Neural cell (in vitro differentiated cells): ENCODE results near the gene ZC3H12C. TPM values are rescaled to one million over a fixed set of nuclear protein-coding genes. Genes with fewer than 3 reads are reported as not detected.

Experiments
- H2AFZ ChIP-seq: fragments of 200-600, 300-800 bp; sonication (generic), shearing (Covaris generic); 2 replicates; pipeline ENCODE4 v1.6.0; 2014; ENCODE audit warnings: low read depth, mild to moderate bottlenecking, antibody characterized with exemption, low read length, moderate library complexity
- H3F3A ChIP-seq: fragments of 200-600 bp; shearing (Covaris generic); 2 replicates; pipeline ENCODE4 v1.6.1; 2016; ENCODE audit warnings: mild to moderate bottlenecking, moderate library complexity, mixed read lengths, antibody characterized with exemption, low read length; ENCODE audit not compliant: insufficient read depth, poor library complexity, severe bottlenecking
- H3K27ac ChIP-seq: fragments of 200-600, 300-800 bp; sonication (generic), shearing (Covaris generic); 2 replicates; pipeline ENCODE4 v1.5.1; 2014; ENCODE audit warnings: mild to moderate bottlenecking, low read length, moderate library complexity
- H3K27me3 ChIP-seq: fragments of 300-800, 200-600 bp; sonication (generic), shearing (Covaris generic); 2 replicates; pipeline ENCODE4 v1.6.0; 2014; ENCODE audit warnings: mild to moderate bottlenecking, low read depth, low read length, moderate library complexity; ENCODE audit not compliant: insufficient read depth
- H3K36me3 ChIP-seq: fragments of 300-800, 200-600 bp; sonication (generic), shearing (Covaris generic); 2 replicates; pipeline ENCODE4 v1.5.1; 2014; ENCODE audit warnings: mild to moderate bottlenecking, antibody characterized with exemption, low read length, moderate library complexity; ENCODE audit not compliant: insufficient read depth
- H3K4me2 ChIP-seq: fragments of 300-800, 200-600 bp; sonication (generic), shearing (Covaris generic); 2 replicates; pipeline ENCODE4 v1.6.0; 2014; ENCODE audit warnings: mild to moderate bottlenecking, low read length
- H3K4me3 ChIP-seq: fragments of 300-800, 200-600 bp; sonication (generic), shearing (Covaris generic); 2 replicates; pipeline ENCODE4 v1.5.1; 2014; ENCODE audit warnings: mild to moderate bottlenecking, low read length, moderate library complexity
- H3K79me2 ChIP-seq: fragments of 200-600 bp; shearing (Covaris generic); replicated peaks from 2 replicates; pipeline ENCODE4 v1.6.0; 2014; ENCODE audit warnings: mild to moderate bottlenecking, low read length, moderate library complexity; ENCODE audit not compliant: insufficient read depth
- H3K9ac ChIP-seq: fragments of 300-800, 200-600 bp; sonication (generic), shearing (Covaris generic); 2 replicates; pipeline ENCODE4 v1.6.1; 2016; ENCODE audit warnings: mild to moderate bottlenecking, low read length, mixed read lengths
- H3K9me2 ChIP-seq: fragments of 200-600 bp; shearing (Covaris generic); 2 replicates; pipeline ENCODE4 v1.6.1; 2016; ENCODE audit warnings: mild to moderate bottlenecking, low read length, mixed read lengths; ENCODE audit not compliant: insufficient read depth
- H3K9me3 ChIP-seq: fragments of 200-600, 300-800 bp; sonication (generic), shearing (Covaris generic); 2 replicates; pipeline ENCODE4 v1.6.1; 2016; ENCODE audit warnings: mild to moderate bottlenecking, mixed run types, low read length, moderate library complexity, mixed read lengths
- H4K20me1 ChIP-seq: fragments of 200-600 bp; shearing (Covaris generic); 2 replicates; pipeline ENCODE4 v1.6.1; 2016; ENCODE audit warnings: mild to moderate bottlenecking, mixed run types; ENCODE audit not compliant: insufficient read depth
- EP300 ChIP-seq: fragments of 450-650 bp; conservative IDR thresholded peaks from 2 replicates; pipeline ENCODE4 v1.6.1; 2014; ENCODE audit warnings: antibody characterized with exemption, mild to moderate bottlenecking, moderate library complexity; ENCODE audit not compliant: poor library complexity, severe bottlenecking
- EZH2 ChIP-seq: fragments of 200-600, 300-800 bp; shearing (Covaris generic), sonication (generic); IDR thresholded peaks from 2 replicates; pipeline ENCODE4 v1.6.1; 2014; ENCODE audit warnings: antibody characterized with exemption, low read length, borderline replicate concordance, mild to moderate bottlenecking; ENCODE audit not compliant: insufficient read depth, poor library complexity, severe bottlenecking
- MXI1 ChIP-seq: fragments of 450-650 bp; conservative IDR thresholded peaks from 2 replicates; pipeline ENCODE4 v1.6.1; 2014; ENCODE audit warnings: antibody characterized with exemption, mild to moderate bottlenecking; ENCODE audit not compliant: poor library complexity, severe bottlenecking
- POLR2AphosphoS5 ChIP-seq: IDR thresholded peaks from 2 replicates; pipeline ENCODE4 v1.6.1; 2012
- RAD21 ChIP-seq: fragments of 450-650 bp; conservative IDR thresholded peaks from 2 replicates; pipeline ENCODE4 v1.6.1; 2014; ENCODE audit warnings: antibody characterized with exemption, mild to moderate bottlenecking, moderate library complexity
- SMC3 ChIP-seq: fragments of 450-650 bp; conservative IDR thresholded peaks from 2 replicates; pipeline ENCODE4 v1.6.1; 2014; ENCODE audit warnings: antibody characterized with exemption, mild to moderate bottlenecking, moderate library complexity; ENCODE audit not compliant: poor library complexity
- TAF1 ChIP-seq: IDR thresholded peaks from 2 replicates; pipeline ENCODE4 v1.6.1; 2012; ENCODE audit warnings: low read depth
- polyA plus RNA-seq: library from polyadenylated mRNA; depleted of rRNA; stranded (reverse); fragments of >200 nt; gene quantifications from 2 replicates; pipeline ENCODE4 v1.2.3, GENCODE V29; 2014
- TF ChIP-seq, protein P1 (sequence below): fragments of 450-650 bp; IDR thresholded peaks from 2 replicates; pipeline ENCODE4 v1.5.1; 2014; ENCODE audit warnings: antibody characterized with exemption, mild to moderate bottlenecking, moderate library complexity; ENCODE audit not compliant: poor library complexity, severe bottlenecking
- TF ChIP-seq, protein P2 (sequence below): IDR thresholded peaks from 2 replicates; pipeline ENCODE4 v1.6.1; 2012; ENCODE audit warnings: borderline replicate concordance

Gene ZC3H12C
- polyA plus RNA-seq, 1 donor from 2014 or later: 15.1 TPM

DNA sequence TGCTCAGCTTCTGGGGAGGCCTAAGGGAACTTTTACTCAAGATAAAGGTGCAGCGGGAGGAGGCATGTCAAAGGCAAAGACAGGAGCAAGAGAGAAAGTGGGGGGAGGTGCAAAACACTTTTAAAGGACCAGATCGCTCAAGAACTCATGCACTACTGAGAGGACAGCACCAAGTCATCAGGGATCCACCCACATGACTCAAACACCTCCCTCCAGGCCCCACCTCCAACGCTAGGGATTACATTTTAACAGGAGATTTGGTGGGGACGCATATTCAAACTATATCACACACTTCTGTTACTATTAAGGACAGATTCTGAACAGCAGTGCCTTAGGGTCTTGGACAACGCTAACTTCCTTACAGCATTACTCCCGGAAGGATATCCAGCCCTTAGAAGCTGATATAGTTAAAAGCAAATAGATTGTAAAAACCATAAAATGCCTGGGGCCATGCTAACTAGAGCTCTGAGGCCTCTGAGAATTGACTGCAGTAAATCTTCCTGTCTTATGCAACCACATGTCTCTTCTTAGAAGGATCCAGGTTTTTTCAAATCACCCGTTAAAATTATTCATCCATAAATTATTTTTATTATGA is 16.7 kb upstream of the ZC3H12C start:
- no peaks in the 10 kb centered on the region for H3K79me2 ChIP-seq
- H3K9me2 ChIP-seq: no peaks in the 10 kb centered on the region
- H4K20me1 ChIP-seq: no peaks in the 10 kb centered on the region
- H3K27ac ChIP-seq: no peak overlapping the region
- no peak overlapping the region for H2AFZ ChIP-seq
- TF ChIP-seq SMC3 (no peak), POLR2AphosphoS5 (no peak), EP300 (no peak), TAF1 (no peak), RAD21 (no peak), MXI1 (no peak), EZH2 (no peak)
- TF ChIP-seq, protein P1, sequence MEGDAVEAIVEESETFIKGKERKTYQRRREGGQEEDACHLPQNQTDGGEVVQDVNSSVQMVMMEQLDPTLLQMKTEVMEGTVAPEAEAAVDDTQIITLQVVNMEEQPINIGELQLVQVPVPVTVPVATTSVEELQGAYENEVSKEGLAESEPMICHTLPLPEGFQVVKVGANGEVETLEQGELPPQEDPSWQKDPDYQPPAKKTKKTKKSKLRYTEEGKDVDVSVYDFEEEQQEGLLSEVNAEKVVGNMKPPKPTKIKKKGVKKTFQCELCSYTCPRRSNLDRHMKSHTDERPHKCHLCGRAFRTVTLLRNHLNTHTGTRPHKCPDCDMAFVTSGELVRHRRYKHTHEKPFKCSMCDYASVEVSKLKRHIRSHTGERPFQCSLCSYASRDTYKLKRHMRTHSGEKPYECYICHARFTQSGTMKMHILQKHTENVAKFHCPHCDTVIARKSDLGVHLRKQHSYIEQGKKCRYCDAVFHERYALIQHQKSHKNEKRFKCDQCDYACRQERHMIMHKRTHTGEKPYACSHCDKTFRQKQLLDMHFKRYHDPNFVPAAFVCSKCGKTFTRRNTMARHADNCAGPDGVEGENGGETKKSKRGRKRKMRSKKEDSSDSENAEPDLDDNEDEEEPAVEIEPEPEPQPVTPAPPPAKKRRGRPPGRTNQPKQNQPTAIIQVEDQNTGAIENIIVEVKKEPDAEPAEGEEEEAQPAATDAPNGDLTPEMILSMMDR: no peak
- TF ChIP-seq, protein P2, sequence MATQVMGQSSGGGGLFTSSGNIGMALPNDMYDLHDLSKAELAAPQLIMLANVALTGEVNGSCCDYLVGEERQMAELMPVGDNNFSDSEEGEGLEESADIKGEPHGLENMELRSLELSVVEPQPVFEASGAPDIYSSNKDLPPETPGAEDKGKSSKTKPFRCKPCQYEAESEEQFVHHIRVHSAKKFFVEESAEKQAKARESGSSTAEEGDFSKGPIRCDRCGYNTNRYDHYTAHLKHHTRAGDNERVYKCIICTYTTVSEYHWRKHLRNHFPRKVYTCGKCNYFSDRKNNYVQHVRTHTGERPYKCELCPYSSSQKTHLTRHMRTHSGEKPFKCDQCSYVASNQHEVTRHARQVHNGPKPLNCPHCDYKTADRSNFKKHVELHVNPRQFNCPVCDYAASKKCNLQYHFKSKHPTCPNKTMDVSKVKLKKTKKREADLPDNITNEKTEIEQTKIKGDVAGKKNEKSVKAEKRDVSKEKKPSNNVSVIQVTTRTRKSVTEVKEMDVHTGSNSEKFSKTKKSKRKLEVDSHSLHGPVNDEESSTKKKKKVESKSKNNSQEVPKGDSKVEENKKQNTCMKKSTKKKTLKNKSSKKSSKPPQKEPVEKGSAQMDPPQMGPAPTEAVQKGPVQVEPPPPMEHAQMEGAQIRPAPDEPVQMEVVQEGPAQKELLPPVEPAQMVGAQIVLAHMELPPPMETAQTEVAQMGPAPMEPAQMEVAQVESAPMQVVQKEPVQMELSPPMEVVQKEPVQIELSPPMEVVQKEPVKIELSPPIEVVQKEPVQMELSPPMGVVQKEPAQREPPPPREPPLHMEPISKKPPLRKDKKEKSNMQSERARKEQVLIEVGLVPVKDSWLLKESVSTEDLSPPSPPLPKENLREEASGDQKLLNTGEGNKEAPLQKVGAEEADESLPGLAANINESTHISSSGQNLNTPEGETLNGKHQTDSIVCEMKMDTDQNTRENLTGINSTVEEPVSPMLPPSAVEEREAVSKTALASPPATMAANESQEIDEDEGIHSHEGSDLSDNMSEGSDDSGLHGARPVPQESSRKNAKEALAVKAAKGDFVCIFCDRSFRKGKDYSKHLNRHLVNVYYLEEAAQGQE: no peak
- no peaks in the 10 kb centered on the region for H3K9me3 ChIP-seq
- no peak overlapping the region for H3K4me2 ChIP-seq
- H3K27me3 ChIP-seq: no peaks in the 10 kb centered on the region
- no peaks in the 10 kb centered on the region for H3F3A ChIP-seq
- H3K36me3 ChIP-seq: no peaks in the 10 kb centered on the region
- no peak overlapping the region for H3K9ac ChIP-seq
- H3K4me3 ChIP-seq: no peak overlapping the region

DNA sequence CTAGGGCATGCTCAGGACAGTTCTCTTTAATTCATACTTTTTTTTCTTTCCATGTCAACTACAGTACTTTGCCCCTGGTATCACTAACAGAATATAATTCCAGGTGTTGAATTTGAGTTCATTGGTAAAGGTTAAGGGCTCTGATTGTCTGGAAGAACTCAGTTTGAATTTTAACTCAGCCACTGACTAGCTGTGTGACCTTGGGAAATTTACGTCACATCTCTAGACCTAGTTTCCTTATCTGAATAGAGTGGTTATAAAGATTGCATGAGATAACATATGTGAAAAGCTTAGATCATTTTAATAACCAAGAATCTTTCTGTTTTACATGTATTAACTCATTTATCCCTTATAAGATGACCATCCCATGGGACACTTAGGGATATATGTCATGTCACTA is 15.8 kb upstream of the ZC3H12C start:
- Histone ChIP-seq H3K9ac (no peak overlapping the region), H3K4me2 (no peak overlapping the region), H2AFZ (no peak overlapping the region)

More for the DNA sequence above, 15.8 kb upstream of the ZC3H12C start:
- Histone ChIP-seq H3F3A (no peaks in the 10 kb centered on the region), H4K20me1 (no peaks in the 10 kb centered on the region), H3K27me3 (no peaks in the 10 kb centered on the region), H3K9me2 (no peaks in the 10 kb centered on the region), H3K9me3 (no peaks in the 10 kb centered on the region), H3K4me3 (no peak overlapping the region), H3K27ac (no peak overlapping the region), H3K36me3 (no peaks in the 10 kb centered on the region), H3K79me2 (no peaks in the 10 kb centered on the region)
- TF ChIP-seq SMC3 (no peak), TAF1 (no peak), MXI1 (no peak), POLR2AphosphoS5 (no peak), EP300 (no peak), RAD21 (no peak), EZH2 (no peak)
- TF ChIP-seq, protein P2: no peak
- TF ChIP-seq, protein P1: no peak
